GM12874 (cell line): Measurements from ENCODE around the gene LTA4H.

ENCODE experiments used
- CTCF ChIP-seq: IDR thresholded peaks from 2 replicates; pipeline ENCODE4 v1.5.1; 2011; ENCODE audit warnings: low read depth, mild to moderate bottlenecking, control low read depth, low read length, moderate library complexity; ENCODE audit not compliant: insufficient read depth

The LTA4H gene

GRCh38 chr12:95956557-95957145 is 78.7 kb downstream of the LTA4H start:
- TF ChIP-seq CTCF: no peak

- TF ChIP-seq CTCF: no peak
Measured at GRCh38 chr12:95955549-95956159, 79.7 kb downstream of the LTA4H start.

- TF ChIP-seq CTCF: no peak
Measured at GRCh38 chr12:95953000-95953399, 82.4 kb downstream of the LTA4H start.

GRCh38 chr12:95951515-95951914 is 83.9 kb downstream of the LTA4H start:
- no peak for TF ChIP-seq CTCF
